ENCODE measurements around the gene FLNC. TPM values are rescaled to one million over a fixed set of nuclear protein-coding genes. Genes with fewer than 3 reads are reported as not detected.

FLNC gene
- total and polyA plus RNA-seq, 9 of the 15 experiments (the other 6 are each of a cell fraction or from before 2014, with no cell fraction given), result 0.90 to 155 (median 28.8) TPM

GRCh38 chr7:128830231-128831177 lies at the start of gene FLNC (continued):
- TF ChIP-seq SNIP1 (IDR thresholded peaks at IDR 0.05; ENCODE audit: low read depth), result peak; percentile 83
- TF ChIP-seq GTF2E2 (tag; IDR thresholded peaks at IDR 0.05), result 0 out of 2 replicates have a peak, but pooled peaks have one; percentile 49
- no peak for TF ChIP-seq ZNF175 (CRISPR knock-in tag; IDR thresholded peaks at IDR 0.05; ENCODE audit: low read depth)
- no peak for TF ChIP-seq IFI16 (CRISPR knock-in tag; IDR thresholded peaks at IDR 0.05)
- peak; percentile 26; the same call in 1 of the 2 replicates for TF ChIP-seq RB1 (IDR thresholded peaks at IDR 0.05; ENCODE audit: low read depth)
- no peak for TF ChIP-seq PATZ1 (CRISPR knock-in tag; IDR thresholded peaks at IDR 0.05; ENCODE audit: borderline replicate concordance)
- TF ChIP-seq PPARD (CRISPR knock-in tag; IDR thresholded peaks at IDR 0.05), result no peak
- peak; percentile 31; the same call in 1 of the 2 replicates for TF ChIP-seq ATF1 (CRISPR knock-in tag; IDR thresholded peaks at IDR 0.05)
- peak; percentile 67 for TF ChIP-seq ATF1 (tag; IDR thresholded peaks at IDR 0.05)
- TF ChIP-seq NR2F6 (CRISPR knock-in tag; IDR thresholded peaks at IDR 0.05), result no peak; the same call in 1 of the 2 replicates
- peak; percentile 67 for TF ChIP-seq THAP12 (CRISPR knock-in tag; IDR thresholded peaks at IDR 0.05)
- peak; percentile 79 for TF ChIP-seq GABPB1 (CRISPR knock-in tag; IDR thresholded peaks at IDR 0.05)
- TF ChIP-seq CREB3L1 (IDR thresholded peaks at IDR 0.05; ENCODE audit: borderline replicate concordance, low read depth), result peak; percentile 22; the same call in 1 of the 2 replicates
- TF ChIP-seq, protein P1, sequence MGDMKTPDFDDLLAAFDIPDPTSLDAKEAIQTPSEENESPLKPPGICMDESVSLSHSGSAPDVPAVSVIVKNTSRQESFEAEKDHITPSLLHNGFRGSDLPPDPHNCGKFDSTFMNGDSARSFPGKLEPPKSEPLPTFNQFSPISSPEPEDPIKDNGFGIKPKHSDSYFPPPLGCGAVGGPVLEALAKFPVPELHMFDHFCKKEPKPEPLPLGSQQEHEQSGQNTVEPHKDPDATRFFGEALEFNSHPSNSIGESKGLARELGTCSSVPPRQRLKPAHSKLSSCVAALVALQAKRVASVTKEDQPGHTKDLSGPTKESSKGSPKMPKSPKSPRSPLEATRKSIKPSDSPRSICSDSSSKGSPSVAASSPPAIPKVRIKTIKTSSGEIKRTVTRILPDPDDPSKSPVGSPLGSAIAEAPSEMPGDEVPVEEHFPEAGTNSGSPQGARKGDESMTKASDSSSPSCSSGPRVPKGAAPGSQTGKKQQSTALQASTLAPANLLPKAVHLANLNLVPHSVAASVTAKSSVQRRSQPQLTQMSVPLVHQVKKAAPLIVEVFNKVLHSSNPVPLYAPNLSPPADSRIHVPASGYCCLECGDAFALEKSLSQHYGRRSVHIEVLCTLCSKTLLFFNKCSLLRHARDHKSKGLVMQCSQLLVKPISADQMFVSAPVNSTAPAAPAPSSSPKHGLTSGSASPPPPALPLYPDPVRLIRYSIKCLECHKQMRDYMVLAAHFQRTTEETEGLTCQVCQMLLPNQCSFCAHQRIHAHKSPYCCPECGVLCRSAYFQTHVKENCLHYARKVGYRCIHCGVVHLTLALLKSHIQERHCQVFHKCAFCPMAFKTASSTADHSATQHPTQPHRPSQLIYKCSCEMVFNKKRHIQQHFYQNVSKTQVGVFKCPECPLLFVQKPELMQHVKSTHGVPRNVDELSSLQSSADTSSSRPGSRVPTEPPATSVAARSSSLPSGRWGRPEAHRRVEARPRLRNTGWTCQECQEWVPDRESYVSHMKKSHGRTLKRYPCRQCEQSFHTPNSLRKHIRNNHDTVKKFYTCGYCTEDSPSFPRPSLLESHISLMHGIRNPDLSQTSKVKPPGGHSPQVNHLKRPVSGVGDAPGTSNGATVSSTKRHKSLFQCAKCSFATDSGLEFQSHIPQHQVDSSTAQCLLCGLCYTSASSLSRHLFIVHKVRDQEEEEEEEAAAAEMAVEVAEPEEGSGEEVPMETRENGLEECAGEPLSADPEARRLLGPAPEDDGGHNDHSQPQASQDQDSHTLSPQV (IDR thresholded peaks at IDR 0.05), result peak; percentile 54
- TF ChIP-seq RBBP5 (IDR thresholded peaks at IDR 0.05; ENCODE audit: borderline replicate concordance, insufficient read depth, low read length, poor library complexity, severe bottlenecking), result peak; percentile 86
- no peak; the same call in 1 of the 2 replicates for TF ChIP-seq GTF2A2 (tag; IDR thresholded peaks at IDR 0.05)
